ENCODE results near the gene FBXL7. TPM values are rescaled to one million over a fixed set of nuclear protein-coding genes. Genes with fewer than 3 reads are reported as not detected.

The FBXL7 gene
- total RNA-seq, 2 experiments from 2014 or later = not detected

GRCh38 chr5:15757103-15757502 is 257.1 kb downstream of the FBXL7 start:
- ATAC-seq (no peak), DNase-seq (no peak)
- no peak overlapping the region for H3K27ac Mint-ChIP-seq
- CTCF ChIA-PET = interaction anchor here (1.3 kb wide), 1 partner anchor 9 kb away, joined by 3 read pairs; no protein-coding TSS in a partner anchor
- no peaks in the 10 kb centered on the region for H3K9me3 Mint-ChIP-seq (ENCODE audit: low read depth)
- no peak overlapping the region for H3K4me3 Mint-ChIP-seq
- no peaks in the 10 kb centered on the region for H3K36me3 Mint-ChIP-seq
- H3K4me1 Mint-ChIP-seq = no peaks in the 10 kb centered on the region
- no peaks in the 10 kb centered on the region for H3K27me3 Mint-ChIP-seq

GRCh38 chr5:15757619-15758018 is 257.6 kb downstream of the FBXL7 start:
- no peaks in the 10 kb centered on the region for H3K4me1 Mint-ChIP-seq
- H3K27ac Mint-ChIP-seq = no peak overlapping the region
- H3K4me3 Mint-ChIP-seq = no peak overlapping the region
- DNase-seq (no peak), ATAC-seq (no peak)
- H3K27me3 Mint-ChIP-seq = no peaks in the 10 kb centered on the region
- H3K9me3 Mint-ChIP-seq (ENCODE audit: low read depth) = no peaks in the 10 kb centered on the region
- H3K36me3 Mint-ChIP-seq = no peaks in the 10 kb centered on the region
- CTCF ChIA-PET = no interaction called here

GRCh38 chr5:15762668-15763067 is 262.7 kb downstream of the FBXL7 start:
- H3K4me3 Mint-ChIP-seq = no peak overlapping the region
- no peaks in the 10 kb centered on the region for H3K9me3 Mint-ChIP-seq (ENCODE audit: low read depth)
- H3K27me3 Mint-ChIP-seq = no peaks in the 10 kb centered on the region
- DNase-seq (no peak), ATAC-seq (no peak)
- no peaks in the 10 kb centered on the region for H3K4me1 Mint-ChIP-seq
- no peaks in the 10 kb centered on the region for H3K36me3 Mint-ChIP-seq
- H3K27ac Mint-ChIP-seq = no peak overlapping the region
- CTCF ChIA-PET = no interaction called here

GRCh38 chr5:15763754-15764153 is 263.8 kb downstream of the FBXL7 start:
- ATAC-seq (no peak), DNase-seq (no peak)
- no peak overlapping the region for H3K4me3 Mint-ChIP-seq
- CTCF ChIA-PET = no interaction called here
- H3K27me3 Mint-ChIP-seq = no peaks in the 10 kb centered on the region
- no peaks in the 10 kb centered on the region for H3K36me3 Mint-ChIP-seq
- no peak overlapping the region for H3K27ac Mint-ChIP-seq
- no peaks in the 10 kb centered on the region for H3K9me3 Mint-ChIP-seq (ENCODE audit: low read depth)
- H3K4me1 Mint-ChIP-seq = no peaks in the 10 kb centered on the region

GRCh38 chr5:15768936-15769335 is 269.0 kb downstream of the FBXL7 start:
- Mint-ChIP-seq H3K36me3 (no peaks in the 10 kb centered on the region), H3K27me3 (no peaks in the 10 kb centered on the region), H3K4me1 (no peaks in the 10 kb centered on the region), H3K27ac (no peak overlapping the region), H3K4me3 (no peak overlapping the region), H3K9me3 (ENCODE audit: low read depth) (peaks cover 3% of the 10 kb centered on the region)
- no peak for DNase-seq
- no peak for ATAC-seq
- CTCF ChIA-PET = no interaction called here

- Mint-ChIP-seq H3K4me1 (no peaks in the 10 kb centered on the region), H3K9me3 (ENCODE audit: low read depth) (peaks cover 5% of the 10 kb centered on the region), H3K4me3 (no peak overlapping the region), H3K27ac (no peak overlapping the region), H3K36me3 (no peaks in the 10 kb centered on the region), H3K27me3 (no peaks in the 10 kb centered on the region)
- ATAC-seq = no peak
- CTCF ChIA-PET = no interaction called here
- no peak for DNase-seq
Observed at GRCh38 chr5:15772131-15772530, 272.2 kb downstream of the FBXL7 start.

- peaks cover 5% of the 10 kb centered on the region for H3K9me3 Mint-ChIP-seq (ENCODE audit: low read depth)
- H3K27ac Mint-ChIP-seq = no peak overlapping the region
- H3K4me3 Mint-ChIP-seq = no peak overlapping the region
- ATAC-seq (no peak), DNase-seq (no peak)
- H3K4me1 Mint-ChIP-seq = no peaks in the 10 kb centered on the region
- CTCF ChIA-PET = no interaction called here
- no peaks in the 10 kb centered on the region for H3K27me3 Mint-ChIP-seq
- H3K36me3 Mint-ChIP-seq = no peaks in the 10 kb centered on the region
Observed at GRCh38 chr5:15774632-15775031, 274.7 kb downstream of the FBXL7 start.

- DNase-seq (no peak), ATAC-seq (no peak)
- H3K36me3 Mint-ChIP-seq = no peaks in the 10 kb centered on the region
- no peak overlapping the region for H3K4me3 Mint-ChIP-seq
- no peaks in the 10 kb centered on the region for H3K27me3 Mint-ChIP-seq
- CTCF ChIA-PET = no interaction called here
- H3K9me3 Mint-ChIP-seq (ENCODE audit: low read depth) = peaks cover 5% of the 10 kb centered on the region
- no peak overlapping the region for H3K27ac Mint-ChIP-seq
- no peaks in the 10 kb centered on the region for H3K4me1 Mint-ChIP-seq
Observed at GRCh38 chr5:15776346-15776745, 276.4 kb downstream of the FBXL7 start.

GRCh38 chr5:15783734-15784133 is 283.8 kb downstream of the FBXL7 start:
- H3K36me3 Mint-ChIP-seq = no peaks in the 10 kb centered on the region
- H3K27ac Mint-ChIP-seq = no peak overlapping the region
- no peaks in the 10 kb centered on the region for H3K4me1 Mint-ChIP-seq
- CTCF ChIA-PET = no interaction called here
- H3K4me3 Mint-ChIP-seq = no peak overlapping the region
- no peak for DNase-seq
- no peaks in the 10 kb centered on the region for H3K27me3 Mint-ChIP-seq
- no peak for ATAC-seq
- H3K9me3 Mint-ChIP-seq (ENCODE audit: low read depth) = peaks cover 8% of the 10 kb centered on the region

- peaks cover 8% of the 10 kb centered on the region for H3K9me3 Mint-ChIP-seq (ENCODE audit: low read depth)
- no peak overlapping the region for H3K4me3 Mint-ChIP-seq
- H3K27ac Mint-ChIP-seq = no peak overlapping the region
- H3K36me3 Mint-ChIP-seq = no peaks in the 10 kb centered on the region
- no peaks in the 10 kb centered on the region for H3K27me3 Mint-ChIP-seq
- DNase-seq (no peak), ATAC-seq (no peak)
- CTCF ChIA-PET = no interaction called here
- no peaks in the 10 kb centered on the region for H3K4me1 Mint-ChIP-seq
Observed at GRCh38 chr5:15785531-15785981, 285.6 kb downstream of the FBXL7 start.

- Mint-ChIP-seq H3K27me3 (no peaks in the 10 kb centered on the region), H3K9me3 (ENCODE audit: low read depth) (peaks cover 5% of the 10 kb centered on the region), H3K36me3 (no peaks in the 10 kb centered on the region), H3K4me3 (no peak overlapping the region), H3K27ac (no peak overlapping the region), H3K4me1 (no peaks in the 10 kb centered on the region)
- no peak for ATAC-seq
- CTCF ChIA-PET = no interaction called here
- no peak for DNase-seq
Observed at GRCh38 chr5:15786326-15786725, 286.3 kb downstream of the FBXL7 start.

- Mint-ChIP-seq H3K27ac (no peak overlapping the region), H3K27me3 (no peaks in the 10 kb centered on the region), H3K4me1 (no peaks in the 10 kb centered on the region), H3K36me3 (no peaks in the 10 kb centered on the region), H3K4me3 (no peak overlapping the region), H3K9me3 (ENCODE audit: low read depth) (peaks cover 5% of the 10 kb centered on the region)
- DNase-seq (no peak), ATAC-seq (no peak)
- CTCF ChIA-PET = no interaction called here
Observed at GRCh38 chr5:15786884-15787283, 286.9 kb downstream of the FBXL7 start.

GRCh38 chr5:15787681-15788080 is 287.7 kb downstream of the FBXL7 start:
- Mint-ChIP-seq H3K9me3 (ENCODE audit: low read depth) (peaks cover 5% of the 10 kb centered on the region), H3K27ac (no peak overlapping the region), H3K27me3 (no peaks in the 10 kb centered on the region), H3K4me3 (no peak overlapping the region), H3K36me3 (no peaks in the 10 kb centered on the region), H3K4me1 (no peaks in the 10 kb centered on the region)
- DNase-seq (no peak), ATAC-seq (no peak)
- CTCF ChIA-PET = no interaction called here

- H3K9me3 Mint-ChIP-seq (ENCODE audit: low read depth) = peaks cover 5% of the 10 kb centered on the region
- H3K4me1 Mint-ChIP-seq = no peaks in the 10 kb centered on the region
- ATAC-seq (no peak), DNase-seq (no peak)
- no peak overlapping the region for H3K4me3 Mint-ChIP-seq
- H3K36me3 Mint-ChIP-seq = no peaks in the 10 kb centered on the region
- H3K27me3 Mint-ChIP-seq = no peaks in the 10 kb centered on the region
- CTCF ChIA-PET = no interaction called here
- no peak overlapping the region for H3K27ac Mint-ChIP-seq
Observed at GRCh38 chr5:15789642-15790041, 289.7 kb downstream of the FBXL7 start.

- CTCF ChIA-PET = no interaction called here
- H3K9me3 Mint-ChIP-seq (ENCODE audit: low read depth) = peaks cover 5% of the 10 kb centered on the region
Observed at GRCh38 chr5:15790446-15791018, 290.6 kb downstream of the FBXL7 start.

More at GRCh38 chr5:15790446-15791018, 290.6 kb downstream of the FBXL7 start:
- ATAC-seq = no peak
- DNase-seq = no peak
- no peaks in the 10 kb centered on the region for H3K27me3 Mint-ChIP-seq
- H3K36me3 Mint-ChIP-seq = no peaks in the 10 kb centered on the region
- H3K4me1 Mint-ChIP-seq = no peaks in the 10 kb centered on the region
- H3K4me3 Mint-ChIP-seq = no peak overlapping the region
- H3K27ac Mint-ChIP-seq = no peak overlapping the region

Data from activated CD8-positive, alpha-beta memory T cell treated with anti-CD3 and anti-CD28 coated beads, Interleukin-2, amount 10 ng/mL, durations not matched to agents 7 days and 5 days (primary cell).